ENCODE results near the gene NUPR2.
"Not testable (repeated sequence)": the region's sequence is repeated elsewhere in the genome, so short reads cannot be mapped to it uniquely, and the experiment has no call there.

NUPR2 gene

GRCh38 chr7:56083150-56083785, 32.9 kb downstream of the NUPR2 start:
- FAIRE-seq: no peak

GRCh38 chr7:56081626-56082340, 34.4 kb downstream of the NUPR2 start:
- no peak for FAIRE-seq

GRCh38 chr7:56080726-56081435, 35.3 kb downstream of the NUPR2 start:
- FAIRE-seq: not testable (repeated sequence)

- no peak for FAIRE-seq
Measured at GRCh38 chr7:56079450-56080185, 36.6 kb downstream of the NUPR2 start.

- no peak for FAIRE-seq
Measured at GRCh38 chr7:56078196-56078595, 38.0 kb downstream of the NUPR2 start.

- FAIRE-seq: no peak
Measured at GRCh38 chr7:56077681-56078080, 38.5 kb downstream of the NUPR2 start.

- FAIRE-seq: no peak
Measured at GRCh38 chr7:56074371-56074791, 41.8 kb downstream of the NUPR2 start.

- FAIRE-seq: not testable (repeated sequence)
Measured at GRCh38 chr7:56066376-56066775, 49.8 kb downstream of the NUPR2 start.
